Pulmonary artery endothelial cell (primary cell): ENCODE measurements around the gene SH3PXD2B. TPM values are rescaled to one million over a fixed set of nuclear protein-coding genes. Genes with fewer than 3 reads are reported as not detected.
"Not testable (repeated sequence)": the region's sequence is repeated elsewhere in the genome, so short reads cannot be mapped to it uniquely, and the experiment has no call there.

Experiments used
- DNase-seq: peaks from one replicate; pipeline ENCODE4 v3.0.0-alpha.2; 2011; ENCODE audit warnings: low read depth, low spot score
- total RNA-seq: library from RNA; depleted of rRNA; stranded (reverse); fragments of >200 nt; gene quantifications from 2 replicates; pipeline ENCODE4 v1.2.3, GENCODE V29; 2014

SH3PXD2B gene
- total RNA-seq, 1 donor from 2014 or later = 25.9 TPM

GRCh38 chr5:172370648-172371545 lies 83.4 kb downstream of the SH3PXD2B start:
- DNase-seq = no peak

DNA sequence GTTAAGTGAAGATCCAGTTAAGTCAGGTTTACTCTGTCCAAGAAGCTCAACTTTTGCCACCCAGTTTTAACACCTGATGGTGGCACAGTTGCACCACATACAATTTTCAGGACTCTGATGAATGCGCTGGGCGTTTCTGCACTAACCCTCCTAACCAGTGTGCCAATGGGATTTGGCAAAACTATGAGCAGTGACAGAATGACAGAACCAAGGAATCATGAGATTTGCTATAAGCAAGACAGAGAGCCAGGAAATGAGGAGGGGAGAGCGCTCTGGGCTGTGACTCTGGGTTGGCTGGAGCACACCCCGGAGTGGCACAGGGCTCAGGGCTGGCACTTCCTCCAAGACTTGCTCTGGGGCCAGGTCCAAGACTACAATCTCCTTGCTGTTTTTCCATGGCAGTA lies 84.1 kb downstream of the SH3PXD2B start:
- DNase-seq = no peak

- DNase-seq = not testable (repeated sequence)
Measured at GRCh38 chr5:172368699-172369098, 85.6 kb downstream of the SH3PXD2B start.

GRCh38 chr5:172365948-172366608 lies 88.2 kb downstream of the SH3PXD2B start:
- DNase-seq = no peak

DNA sequence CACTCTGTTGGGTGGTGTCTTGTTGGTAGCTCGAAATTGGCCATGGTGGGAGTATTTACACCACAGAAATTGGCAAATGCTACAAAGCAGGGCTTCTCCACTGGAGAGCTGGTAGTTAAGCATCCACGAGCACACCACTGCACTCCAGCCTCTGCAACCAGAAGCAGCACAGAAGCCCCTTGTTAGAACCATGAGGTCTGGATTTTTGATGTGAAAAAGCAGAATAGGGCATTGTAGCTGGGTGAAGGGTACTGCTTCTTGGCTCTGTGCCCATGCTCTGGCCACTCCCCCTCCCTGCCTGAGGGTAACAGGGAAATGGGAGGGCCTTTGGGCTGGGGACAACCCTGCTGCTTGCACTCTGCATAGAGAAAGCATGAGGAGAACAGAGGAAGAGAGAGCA lies 89.6 kb downstream of the SH3PXD2B start:
- no peak for DNase-seq

GRCh38 chr5:172362755-172363154 lies 91.6 kb downstream of the SH3PXD2B start:
- no peak for DNase-seq

DNA sequence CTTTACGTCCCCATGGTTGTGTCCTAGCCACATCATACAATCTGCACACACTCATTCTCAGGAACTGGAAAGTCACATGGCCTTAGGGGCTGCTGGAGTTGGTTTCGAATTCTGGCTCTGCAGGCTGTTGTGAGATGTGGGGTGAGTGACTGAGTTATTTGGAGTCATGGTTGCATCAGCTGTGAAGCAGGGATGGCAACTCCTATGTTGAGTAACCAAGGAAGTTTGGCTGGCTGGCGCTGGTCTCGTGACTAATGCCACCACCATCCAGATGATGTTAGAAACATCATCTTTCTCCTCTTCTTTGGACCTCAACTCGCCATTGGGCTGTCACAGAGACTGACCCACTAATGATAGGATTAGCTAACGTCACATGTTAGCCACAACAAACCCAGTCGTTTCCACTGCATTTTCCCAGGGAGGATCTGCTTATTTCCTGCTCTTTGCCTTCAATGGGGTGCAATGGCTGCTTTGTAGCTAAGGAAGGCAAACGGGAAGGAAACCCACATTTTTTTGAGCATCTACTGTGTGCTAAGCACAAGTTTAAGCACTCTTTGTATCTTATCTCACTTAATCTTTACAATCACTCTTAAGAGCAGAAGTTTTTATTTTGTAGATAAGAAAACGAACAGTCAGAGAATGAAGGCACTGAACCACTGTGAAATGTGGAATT lies 92.6 kb downstream of the SH3PXD2B start:
- DNase-seq = no peak

DNA sequence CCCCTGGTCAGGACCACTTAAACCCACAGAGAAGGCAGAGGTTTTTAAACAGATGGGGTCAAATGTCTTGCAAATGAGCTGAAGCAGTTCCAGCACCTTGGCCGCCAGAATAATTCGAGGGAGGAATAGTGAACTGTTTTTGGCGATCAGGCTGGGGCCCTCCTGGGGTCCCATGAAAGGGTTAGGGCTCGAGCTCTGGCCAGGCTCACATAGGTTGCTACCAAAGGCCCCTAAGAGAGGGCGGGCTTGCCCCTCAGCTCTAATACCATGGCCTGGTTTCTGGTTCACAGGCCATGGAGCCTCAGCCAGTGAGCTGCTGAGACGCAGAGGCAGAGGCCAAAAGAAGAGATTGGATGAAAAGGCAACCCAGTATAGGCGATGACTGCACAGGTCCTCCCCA lies 96.0 kb downstream of the SH3PXD2B start:
- no peak for DNase-seq

DNA sequence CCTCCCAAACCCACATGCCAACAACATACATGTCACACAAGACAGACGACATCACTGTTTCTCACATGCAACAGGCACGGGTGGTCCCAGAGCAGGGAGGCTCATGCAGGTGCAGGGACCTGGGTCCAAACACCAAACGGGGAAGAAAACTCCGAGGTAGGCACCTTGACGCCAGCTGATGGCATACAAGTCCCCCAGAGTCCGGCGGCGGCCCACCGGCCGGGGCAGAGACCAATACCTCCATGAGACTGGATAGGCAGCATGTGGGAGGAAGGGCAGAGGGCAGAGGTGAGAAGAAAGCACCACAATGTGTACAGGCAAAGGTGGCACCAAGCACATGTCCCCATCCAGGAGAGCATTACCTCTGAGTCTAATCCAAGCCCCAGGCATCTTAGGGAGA lies 97.8 kb downstream of the SH3PXD2B start:
- DNase-seq = no peak

DNA sequence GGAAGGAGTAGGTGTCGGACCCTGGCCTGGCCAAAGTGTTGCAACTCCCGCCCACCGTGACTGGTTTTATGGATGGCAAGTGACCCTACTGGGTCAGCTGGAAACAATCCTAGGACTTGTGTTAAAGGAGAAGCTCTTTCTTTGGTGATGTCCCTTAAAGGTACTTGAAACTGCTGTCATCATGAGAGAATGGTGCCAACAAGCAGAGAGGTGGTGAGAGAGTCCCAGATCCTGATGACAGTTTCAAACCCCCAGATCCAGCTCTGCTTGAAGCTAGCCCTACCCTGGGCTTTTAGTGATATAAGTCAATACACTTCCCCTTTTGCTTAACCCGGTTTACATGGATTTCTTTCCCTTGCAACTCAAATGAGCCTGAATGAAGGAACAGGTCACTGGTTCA lies 98.3 kb downstream of the SH3PXD2B start:
- no peak for DNase-seq

DNA sequence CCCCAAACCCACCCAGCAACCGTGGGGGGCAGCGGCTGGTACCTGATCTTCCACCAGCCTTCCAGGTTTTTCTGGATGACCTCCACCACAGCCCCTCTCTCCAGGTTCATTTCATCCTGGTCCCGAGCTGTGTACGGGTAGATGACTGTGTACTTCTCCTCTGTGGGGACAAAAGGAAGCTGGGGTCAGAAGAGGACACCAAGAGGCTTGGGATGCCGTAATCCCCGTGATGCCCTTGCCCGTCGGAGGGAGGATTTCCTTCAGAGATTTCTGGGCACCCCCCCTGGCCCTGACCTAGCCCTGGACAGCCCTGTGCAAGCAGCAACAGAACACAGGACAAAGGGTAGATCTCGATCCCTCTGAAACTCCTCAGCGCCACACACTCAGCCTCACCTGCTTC lies 100.5 kb downstream of the SH3PXD2B start:
- DNase-seq = no peak

DNA sequence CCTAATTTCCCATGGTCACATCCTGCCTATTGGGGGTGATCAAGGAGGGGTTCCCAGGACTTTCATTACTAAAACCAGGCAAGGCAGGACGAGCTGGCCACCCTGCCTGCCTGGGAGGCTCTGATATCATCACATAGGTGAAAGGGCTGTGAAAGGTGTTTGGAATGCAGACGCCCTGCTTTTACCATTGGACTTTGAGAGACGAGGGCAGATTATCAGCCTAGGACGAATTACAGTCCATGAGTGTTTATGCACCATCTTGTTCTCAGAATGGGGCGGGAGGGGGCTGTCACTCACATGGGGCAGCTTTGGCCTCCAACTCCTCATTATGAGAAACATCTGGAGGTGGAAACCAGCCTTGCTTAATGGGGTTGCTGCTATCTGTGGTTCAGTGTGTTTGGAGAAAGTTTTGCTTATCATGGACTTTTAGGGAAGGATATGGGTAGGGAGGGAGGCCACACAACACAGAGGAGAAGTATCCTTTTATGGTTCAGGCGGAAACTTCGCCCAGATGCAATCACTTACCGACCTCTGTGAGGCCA lies 101.0 kb downstream of the SH3PXD2B start:
- DNase-seq = no peak

DNA sequence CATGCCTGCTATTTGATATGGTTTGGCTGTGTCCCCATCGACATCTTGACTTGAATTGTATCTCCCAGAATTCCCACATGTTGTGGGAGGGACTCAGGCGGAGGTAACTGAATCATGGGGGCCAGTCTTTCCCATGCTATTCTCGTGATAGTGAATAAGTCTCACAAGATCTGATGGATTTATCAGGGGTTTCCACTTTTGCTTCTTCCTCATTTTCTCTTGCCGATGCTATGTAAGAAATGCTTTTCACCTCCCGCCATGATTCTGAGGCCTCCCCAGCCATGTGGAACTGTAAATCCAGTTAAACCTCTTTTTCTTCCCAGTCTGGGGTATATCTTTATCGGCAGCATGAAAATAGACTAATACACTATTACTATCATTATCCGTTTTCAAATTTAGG lies 101.8 kb downstream of the SH3PXD2B start:
- DNase-seq = not testable (repeated sequence)

GRCh38 chr5:172351240-172351778 lies 103.0 kb downstream of the SH3PXD2B start:
- DNase-seq = no peak

DNA sequence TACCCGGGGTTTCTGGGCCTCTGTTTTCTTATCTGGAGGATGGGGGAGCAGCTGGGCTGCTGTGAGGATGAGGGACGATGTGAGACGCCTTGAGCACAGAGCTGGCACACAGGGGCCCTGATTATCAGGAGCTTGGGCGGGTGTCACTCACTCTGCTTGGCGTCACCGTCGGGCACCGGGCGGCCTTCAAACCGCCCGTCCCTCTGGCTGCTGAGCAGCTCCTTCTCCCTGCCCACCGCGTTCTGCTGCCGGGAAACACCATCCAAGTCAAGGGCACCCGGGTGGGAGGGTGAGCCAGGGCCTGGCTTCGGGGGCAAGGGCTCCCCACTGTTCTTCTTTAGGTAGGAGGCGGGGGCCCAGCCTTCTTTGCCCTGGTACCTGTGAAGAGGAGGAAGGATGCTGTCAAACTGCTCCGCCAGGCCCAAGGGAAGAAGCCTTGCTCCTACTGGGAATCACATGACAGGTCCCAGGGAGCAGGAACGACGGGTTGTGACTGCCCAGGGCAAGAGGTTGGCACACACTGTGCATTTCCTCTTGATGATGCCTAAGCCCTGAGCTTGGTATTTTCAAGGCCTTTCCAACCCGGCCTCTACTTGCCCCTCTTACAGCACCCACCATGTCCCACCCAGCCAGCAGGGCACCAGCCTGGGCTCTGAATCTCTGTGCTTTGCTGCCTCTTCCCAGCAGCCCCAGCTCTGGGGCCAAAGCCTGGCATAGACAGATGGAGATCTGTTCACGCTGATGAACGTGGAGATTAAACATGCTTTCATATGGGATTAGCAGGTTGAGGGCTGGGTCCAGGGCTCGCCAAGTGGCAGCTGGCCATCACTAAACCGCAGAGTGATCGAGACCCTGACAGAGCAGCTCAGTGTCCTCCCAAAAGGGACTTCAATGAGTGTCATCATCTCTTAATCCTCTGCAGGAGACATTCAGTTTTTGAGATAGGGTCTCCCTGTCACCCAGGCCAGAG lies 103.8 kb downstream of the SH3PXD2B start:
- DNase-seq = no peak

DNA sequence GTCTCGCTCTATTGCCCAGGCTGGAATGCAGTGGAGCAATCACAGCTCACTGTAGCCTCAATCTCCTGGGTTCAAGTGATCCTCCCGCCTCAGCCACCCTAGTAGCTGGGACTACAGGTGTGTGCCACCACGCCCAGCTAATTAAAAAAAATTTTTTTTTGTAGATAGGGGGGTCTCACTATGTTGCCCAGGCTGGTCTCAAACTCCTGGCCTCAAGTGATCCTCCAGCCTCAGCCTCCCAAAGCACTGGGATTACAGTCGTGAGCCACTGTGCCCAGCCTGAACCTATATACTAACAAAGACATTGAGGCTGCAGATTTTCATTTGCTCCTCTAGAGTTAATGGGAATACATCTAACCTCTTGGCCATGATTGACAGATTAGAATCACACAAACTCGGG lies 105.6 kb downstream of the SH3PXD2B start:
- not testable (repeated sequence) for DNase-seq

DNA sequence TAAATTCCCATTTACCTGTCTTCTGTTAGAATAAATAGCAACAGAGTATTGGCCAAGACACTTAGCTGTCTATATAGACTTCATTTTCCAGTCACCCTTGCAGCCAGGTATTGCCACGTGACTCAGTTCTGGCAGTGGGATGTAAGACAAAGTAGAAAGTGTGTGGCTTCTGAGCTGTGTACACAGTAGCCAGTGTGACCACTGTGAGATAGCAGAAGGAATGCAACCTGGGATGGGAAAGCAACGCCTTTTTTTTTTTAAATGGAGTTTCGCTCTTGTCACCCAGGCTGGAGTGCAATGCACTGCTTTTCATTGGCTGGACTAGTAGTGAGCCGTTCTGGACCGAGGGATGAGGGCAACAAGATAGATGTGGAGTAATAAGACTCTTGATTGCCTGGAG lies 106.2 kb downstream of the SH3PXD2B start:
- no peak for DNase-seq

GRCh38 chr5:172347496-172348052 lies 106.8 kb downstream of the SH3PXD2B start:
- peak; percentile 10 for DNase-seq

DNA sequence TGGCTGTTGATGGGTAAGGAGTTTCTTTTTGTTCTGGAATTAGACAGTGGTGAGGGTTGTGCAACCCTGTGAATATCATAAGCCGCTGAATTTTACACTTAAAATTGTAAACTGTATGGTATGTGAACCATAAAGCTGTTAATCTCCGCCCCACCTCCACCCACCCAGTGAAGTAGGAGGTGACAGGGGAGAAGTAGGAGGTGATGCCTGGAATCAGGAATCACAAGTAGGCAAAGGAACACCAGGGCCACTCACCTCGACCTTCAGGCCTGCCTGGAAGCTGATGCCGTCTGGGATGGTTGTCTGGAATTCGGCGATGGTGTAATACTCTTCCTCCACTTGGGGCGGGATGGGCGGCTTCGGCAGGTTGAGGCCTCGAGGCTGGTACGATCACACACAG lies 108.4 kb downstream of the SH3PXD2B start:
- DNase-seq = no peak

GRCh38 chr5:172344855-172345409 lies 109.4 kb downstream of the SH3PXD2B start:
- no peak for DNase-seq
